Measurements from ENCODE around the gene NKD1.

DNA sequence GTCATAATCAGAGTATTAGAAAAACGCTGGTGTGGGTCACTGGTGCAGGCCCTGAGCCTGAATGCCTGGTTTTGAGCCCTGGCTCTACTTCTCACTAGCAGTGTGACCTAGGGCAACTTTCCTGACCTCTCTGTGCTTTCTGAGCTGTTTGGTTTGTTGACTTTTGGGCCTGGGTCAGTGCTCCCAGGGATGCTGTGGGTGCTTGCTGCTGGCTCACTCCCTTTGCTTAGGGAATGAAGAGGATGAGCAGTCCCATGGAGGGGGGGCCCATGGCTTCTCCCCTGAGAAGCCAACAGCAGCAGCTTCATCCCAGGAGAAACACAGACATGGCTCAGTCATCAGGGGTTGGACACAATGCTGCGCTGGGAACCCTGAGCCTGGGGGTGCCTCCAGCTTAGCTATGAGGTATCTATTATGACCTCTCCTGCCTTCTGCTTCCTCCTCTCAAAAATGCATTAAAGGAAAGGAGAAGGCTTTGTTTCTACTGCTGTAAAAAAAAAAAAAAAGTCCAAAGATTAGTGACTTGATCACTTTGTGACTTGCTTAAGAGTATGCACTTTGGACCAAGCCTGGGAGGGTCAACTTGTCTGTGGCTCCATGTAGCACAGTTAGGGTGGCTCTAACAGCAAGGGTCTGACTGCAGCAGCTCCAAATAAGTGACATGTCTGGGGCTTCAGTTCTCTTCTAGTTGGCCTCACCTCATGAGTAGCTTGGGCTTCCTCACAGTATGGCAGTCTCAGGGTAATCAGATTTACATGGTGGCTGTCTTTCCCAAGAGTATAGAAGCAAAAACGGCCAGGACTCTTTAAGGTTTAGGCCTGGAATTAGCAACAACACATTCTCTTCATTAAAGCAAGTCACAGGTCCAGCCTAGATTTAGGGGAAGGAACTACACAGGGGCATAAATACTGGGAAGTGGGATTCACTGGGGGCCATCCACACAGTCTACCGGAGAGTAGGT, 13.0 kb downstream of the NKD1 start:
- TF ChIP-seq EZH2 (IDR thresholded peaks at IDR 0.05; ENCODE audit: insufficient read depth, poor library complexity, severe bottlenecking) (no peak), EZH2phosphoT487 (IDR thresholded peaks at IDR 0.05; ENCODE audit: insufficient read depth, low read depth) (no peak)

All from GM23248 (cell line).